ENCODE measurements around the gene PDC. TPM values are rescaled to one million over a fixed set of nuclear protein-coding genes. Genes with fewer than 3 reads are reported as not detected.
A peak's percentile ranks its signal among the peaks of the same experiment; 100 is the strongest.
"Not testable (repeated sequence)": the region's sequence is repeated elsewhere in the genome, so short reads cannot be mapped to it uniquely, and the experiment has no call there.

The PDC gene
- total RNA-seq, 1 experiment from 2014 or later = not detected

DNA sequence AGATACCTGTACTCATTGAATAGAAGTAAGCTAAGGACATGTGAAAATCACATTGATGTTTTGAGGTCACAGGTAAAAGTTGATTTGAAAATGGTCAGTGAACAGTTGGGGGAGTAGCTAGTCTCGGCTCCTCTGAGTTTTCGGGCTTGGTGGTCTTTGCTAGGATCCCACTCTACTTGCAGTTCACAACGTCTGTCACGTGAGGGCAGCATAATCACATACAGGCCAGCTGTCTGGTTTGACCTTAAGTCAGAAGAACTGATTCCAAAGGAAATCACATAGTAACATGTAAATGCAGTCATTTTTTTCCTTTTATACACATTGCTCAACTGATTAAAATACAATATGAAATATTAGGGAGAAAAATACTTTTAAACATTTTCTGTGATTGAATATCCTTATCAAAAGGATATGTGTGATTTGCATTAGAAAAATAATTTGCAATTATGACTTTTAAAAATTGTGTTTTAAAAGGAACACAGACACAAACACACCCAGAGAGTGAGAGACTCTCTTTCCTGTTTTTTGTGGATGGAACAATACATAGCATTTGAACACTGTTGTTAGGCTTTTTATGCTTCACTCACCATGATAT lies 21.8 kb upstream of the PDC start:
- Histone ChIP-seq H3K4me3 (ENCODE audit: insufficient read depth, low read depth, low read length) (no peak overlapping the region), H3K36me3 (replicated peaks; ENCODE audit: control insufficient read depth, insufficient read depth, low read length) (no peaks in the 10 kb centered on the region), H3K27me3 (ENCODE audit: control insufficient read depth, insufficient read depth, low read length) (no peaks in the 10 kb centered on the region; the same call in 1 of the 2 replicates)
- DNase-seq = peak; percentile 21

DNA sequence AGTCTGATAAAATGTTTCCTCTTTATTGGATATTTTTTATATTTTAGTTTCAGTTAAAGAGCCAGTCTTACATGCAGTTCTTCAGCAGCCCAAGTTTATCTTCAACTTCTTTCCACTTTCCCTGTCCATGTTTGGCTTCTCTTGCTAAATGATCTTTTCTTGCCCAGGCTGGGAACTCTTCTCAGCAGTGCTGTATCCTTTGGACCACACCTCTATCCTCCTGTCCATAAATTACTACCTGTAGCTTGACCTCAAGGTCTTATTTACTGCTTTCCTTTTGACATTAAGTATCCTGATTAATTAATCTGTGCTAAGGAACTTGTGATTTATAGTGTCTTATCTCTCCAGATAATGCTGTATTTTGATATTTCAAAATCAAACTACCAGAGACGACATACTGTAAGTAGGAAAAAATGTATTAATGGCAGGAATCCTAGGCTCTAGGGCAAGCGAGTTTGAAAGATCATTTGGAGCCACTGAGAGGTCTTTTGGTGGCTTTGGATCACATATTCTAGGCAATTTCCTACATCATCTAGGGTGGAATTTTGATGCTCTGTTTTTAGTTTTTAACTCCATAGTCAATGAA lies 20.5 kb upstream of the PDC start:
- Histone ChIP-seq H3K27me3 (ENCODE audit: control insufficient read depth, insufficient read depth, low read length) (no peaks in the 10 kb centered on the region; the same call in 1 of the 2 replicates), H3K36me3 (replicated peaks; ENCODE audit: control insufficient read depth, insufficient read depth, low read length) (no peaks in the 10 kb centered on the region), H3K4me3 (ENCODE audit: insufficient read depth, low read depth, low read length) (no peak overlapping the region)
- DNase-seq = no peak

DNA sequence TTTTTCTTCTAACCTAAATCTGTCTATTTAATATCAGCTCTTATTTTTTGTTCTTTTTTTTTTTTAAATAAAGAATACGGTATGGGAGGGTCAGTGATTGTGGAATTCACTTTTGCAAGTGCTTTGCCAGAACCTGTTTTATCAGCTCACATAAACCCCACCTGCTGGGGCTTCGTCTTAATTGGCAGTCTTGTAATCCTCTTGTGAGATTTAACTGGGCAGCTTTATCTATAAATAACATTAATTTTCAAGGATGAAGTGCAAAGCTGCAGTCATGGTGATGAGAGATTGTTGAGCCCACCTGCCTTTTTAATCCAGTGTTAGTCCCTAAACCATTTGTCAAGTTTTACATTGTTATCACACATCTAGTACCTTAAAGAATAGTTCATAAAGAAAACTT lies 18.2 kb upstream of the PDC start:
- DNase-seq = no peak
- Histone ChIP-seq H3K27me3 (ENCODE audit: control insufficient read depth, insufficient read depth, low read length) (no peaks in the 10 kb centered on the region; the same call in 1 of the 2 replicates), H3K36me3 (replicated peaks; ENCODE audit: control insufficient read depth, insufficient read depth, low read length) (no peaks in the 10 kb centered on the region), H3K4me3 (ENCODE audit: insufficient read depth, low read depth, low read length) (no peak overlapping the region)

DNA sequence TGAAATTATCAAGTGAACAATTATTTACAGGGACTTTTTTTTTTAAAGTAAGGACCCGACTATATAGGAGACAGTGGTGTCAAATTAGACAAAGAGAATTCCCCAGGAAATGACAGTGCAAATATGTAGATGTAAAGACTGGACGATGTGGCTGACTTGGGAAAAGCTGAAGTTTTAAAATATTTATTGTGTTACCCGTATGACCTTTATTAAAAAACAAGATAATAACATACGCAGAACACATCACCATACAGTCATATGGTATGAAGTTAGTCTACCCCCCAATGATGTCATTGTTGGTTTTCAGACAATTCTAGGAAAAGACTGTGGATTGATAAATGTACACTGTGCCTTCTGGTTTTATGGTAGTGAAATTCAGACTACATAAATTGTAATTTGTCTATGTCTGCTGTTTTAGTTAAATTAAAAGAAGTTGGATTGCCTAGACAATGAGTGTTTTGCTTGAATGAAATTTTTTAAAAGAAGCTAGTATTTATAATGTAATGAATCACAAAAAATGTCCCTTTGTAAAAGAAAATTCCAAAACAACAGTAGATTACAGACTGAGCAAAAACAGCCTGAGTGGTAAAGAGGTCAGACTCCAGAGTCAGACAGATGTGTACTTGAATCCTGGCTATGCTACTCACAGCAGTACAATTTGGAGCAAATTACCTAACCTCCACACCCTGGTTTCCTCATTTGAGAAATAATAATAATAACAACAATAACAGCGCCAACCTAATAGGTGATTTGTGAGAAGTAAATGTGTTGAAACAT lies 15.5 kb upstream of the PDC start:
- Histone ChIP-seq H3K4me3 (ENCODE audit: insufficient read depth, low read depth, low read length) (no peak overlapping the region), H3K27me3 (ENCODE audit: control insufficient read depth, insufficient read depth, low read length) (no peaks in the 10 kb centered on the region; the same call in 1 of the 2 replicates), H3K36me3 (replicated peaks; ENCODE audit: control insufficient read depth, insufficient read depth, low read length) (no peaks in the 10 kb centered on the region)
- DNase-seq = no peak

DNA sequence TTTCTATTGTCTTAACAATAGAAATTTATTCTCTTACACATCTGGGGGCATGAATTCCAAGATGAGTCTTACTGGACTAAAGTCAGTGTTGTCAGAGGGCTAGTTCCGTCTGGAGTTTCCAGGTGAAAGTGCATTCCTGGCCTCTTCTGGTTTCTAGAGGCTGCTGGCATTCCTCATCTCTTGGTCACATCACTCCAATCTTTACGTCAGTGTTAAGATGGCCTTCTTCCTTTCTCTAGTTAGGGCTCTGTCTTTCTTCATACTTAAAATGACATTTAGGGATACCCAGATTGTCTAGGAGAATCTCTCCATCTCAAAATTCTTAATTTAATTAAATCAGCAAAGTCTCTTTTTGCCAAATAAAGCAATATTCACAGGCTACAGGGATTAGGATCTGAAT lies 13.3 kb upstream of the PDC start:
- Histone ChIP-seq H3K4me3 (ENCODE audit: insufficient read depth, low read depth, low read length) (no peak overlapping the region), H3K27me3 (ENCODE audit: control insufficient read depth, insufficient read depth, low read length) (no peaks in the 10 kb centered on the region; the same call in 1 of the 2 replicates), H3K36me3 (replicated peaks; ENCODE audit: control insufficient read depth, insufficient read depth, low read length) (no peaks in the 10 kb centered on the region)
- DNase-seq = no peak

DNA sequence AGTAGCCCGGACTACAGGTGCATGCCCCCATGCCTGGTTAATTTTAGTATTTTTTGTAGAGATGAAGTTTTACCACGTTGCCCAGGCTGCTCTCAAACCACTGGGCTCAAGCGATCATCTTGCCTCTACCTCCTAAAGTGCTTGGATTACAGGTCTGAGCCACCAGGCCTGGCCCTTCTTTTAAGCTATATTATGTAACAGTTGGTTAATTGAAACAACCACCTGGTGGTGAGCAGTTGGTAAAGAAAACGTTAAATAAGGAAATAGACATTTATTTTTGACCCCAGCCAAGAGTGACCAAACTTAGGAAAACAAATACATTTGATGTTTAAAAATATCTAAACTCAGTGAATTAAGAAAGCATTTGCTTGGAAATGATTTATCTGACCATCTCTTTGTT lies 12.1 kb upstream of the PDC start:
- no peak overlapping the region for H3K4me3 ChIP-seq (ENCODE audit: insufficient read depth, low read depth, low read length)
- DNase-seq = no peak
- no peaks in the 10 kb centered on the region for H3K36me3 ChIP-seq (replicated peaks; ENCODE audit: control insufficient read depth, insufficient read depth, low read length)
- H3K27me3 ChIP-seq (ENCODE audit: control insufficient read depth, insufficient read depth, low read length) = no peaks in the 10 kb centered on the region

DNA sequence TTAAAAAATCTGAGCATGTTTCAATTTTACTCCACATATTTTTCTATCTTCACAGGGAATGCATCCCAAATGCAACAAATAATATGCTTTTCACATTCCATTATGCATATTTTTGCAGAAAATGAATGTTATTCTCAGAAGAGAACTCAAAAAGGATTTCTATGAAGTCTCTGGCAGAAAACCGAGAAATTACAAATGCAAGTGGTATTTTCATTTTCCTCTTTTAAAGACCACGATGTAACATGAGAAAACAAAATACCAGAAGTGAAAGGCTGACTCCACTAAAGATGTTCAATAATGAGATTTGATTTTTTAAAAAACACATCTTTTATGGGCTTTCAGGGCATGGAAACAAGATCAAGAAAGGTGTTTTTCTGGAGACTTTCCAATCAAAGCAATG lies 5.0 kb upstream of the PDC start:
- Histone ChIP-seq H3K4me3 (ENCODE audit: insufficient read depth, low read depth, low read length) (no peak overlapping the region), H3K27me3 (ENCODE audit: control insufficient read depth, insufficient read depth, low read length) (no peaks in the 10 kb centered on the region), H3K36me3 (replicated peaks; ENCODE audit: control insufficient read depth, insufficient read depth, low read length) (no peaks in the 10 kb centered on the region)
- DNase-seq = no peak

DNA sequence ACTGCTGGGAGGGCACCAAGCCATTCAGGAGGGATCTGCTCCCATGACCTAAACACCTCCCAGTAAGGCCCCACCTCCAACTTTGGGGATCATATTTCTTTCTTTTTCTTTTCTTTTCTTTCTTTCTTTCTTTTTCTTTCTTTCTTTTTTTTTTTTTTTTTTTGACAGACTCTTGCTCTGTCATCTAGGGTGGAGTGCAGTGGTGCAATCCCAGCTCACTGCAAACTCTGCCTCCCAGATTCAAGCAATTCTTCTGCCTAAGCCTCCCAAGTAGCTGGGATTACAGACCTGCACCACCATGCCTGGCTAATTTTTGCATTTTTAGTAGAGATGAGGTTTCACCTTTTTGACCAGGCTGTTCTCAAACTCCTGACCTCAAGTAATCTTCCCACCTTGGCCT lies 4.6 kb upstream of the PDC start:
- H3K4me3 ChIP-seq (ENCODE audit: insufficient read depth, low read depth, low read length); DNase-seq; H3K36me3 ChIP-seq (replicated peaks; ENCODE audit: control insufficient read depth, insufficient read depth, low read length); H3K27me3 ChIP-seq (ENCODE audit: control insufficient read depth, insufficient read depth, low read length): not testable (repeated sequence)

DNA sequence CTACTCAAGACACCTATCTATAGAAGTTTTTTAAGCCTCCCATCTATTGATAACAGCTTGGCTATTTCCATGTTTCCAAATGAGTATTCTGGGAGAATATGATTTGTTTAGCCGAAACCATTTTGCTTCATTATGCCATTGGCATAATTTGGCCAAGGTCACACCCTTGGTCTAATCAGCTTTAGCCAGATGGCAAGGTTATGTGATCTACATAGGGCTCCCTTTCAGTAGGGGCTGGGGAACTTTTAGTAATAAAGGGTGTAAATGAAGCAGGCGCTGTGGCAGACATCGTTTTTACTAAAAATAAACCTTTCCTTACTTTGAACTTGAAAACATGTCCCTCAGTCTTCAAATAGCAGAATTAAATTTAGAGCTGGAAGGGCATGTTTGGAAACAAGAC lies 3.0 kb upstream of the PDC start:
- Histone ChIP-seq H3K4me3 (ENCODE audit: insufficient read depth, low read depth, low read length) (no peak overlapping the region), H3K27me3 (ENCODE audit: control insufficient read depth, insufficient read depth, low read length) (no peaks in the 10 kb centered on the region), H3K36me3 (replicated peaks; ENCODE audit: control insufficient read depth, insufficient read depth, low read length) (no peaks in the 10 kb centered on the region)
- no peak for DNase-seq

DNA sequence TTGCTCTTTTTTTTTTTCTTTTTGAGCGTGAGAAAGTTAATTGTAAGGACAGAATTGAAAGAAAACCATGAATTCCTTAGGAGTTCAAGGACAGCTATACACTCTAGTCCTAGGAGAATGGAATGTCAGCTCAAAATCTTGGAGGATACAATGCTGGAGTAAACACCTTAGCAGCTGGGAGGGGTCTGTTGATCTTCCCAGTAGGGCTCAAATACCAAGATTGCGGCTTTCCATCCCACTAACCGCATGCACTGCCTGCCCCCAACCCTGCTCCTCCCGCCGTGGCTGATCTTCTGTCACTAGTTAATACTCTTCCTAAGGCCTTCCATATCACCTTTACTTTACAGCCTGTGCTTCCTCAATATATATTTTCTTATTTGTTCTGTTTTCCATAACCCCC lies 2.6 kb upstream of the PDC start:
- H3K36me3 ChIP-seq (replicated peaks; ENCODE audit: control insufficient read depth, insufficient read depth, low read length) = no peaks in the 10 kb centered on the region
- DNase-seq = peak; percentile 26
- no peak overlapping the region for H3K4me3 ChIP-seq (ENCODE audit: insufficient read depth, low read depth, low read length)
- H3K27me3 ChIP-seq (ENCODE audit: control insufficient read depth, insufficient read depth, low read length) = no peaks in the 10 kb centered on the region

DNA sequence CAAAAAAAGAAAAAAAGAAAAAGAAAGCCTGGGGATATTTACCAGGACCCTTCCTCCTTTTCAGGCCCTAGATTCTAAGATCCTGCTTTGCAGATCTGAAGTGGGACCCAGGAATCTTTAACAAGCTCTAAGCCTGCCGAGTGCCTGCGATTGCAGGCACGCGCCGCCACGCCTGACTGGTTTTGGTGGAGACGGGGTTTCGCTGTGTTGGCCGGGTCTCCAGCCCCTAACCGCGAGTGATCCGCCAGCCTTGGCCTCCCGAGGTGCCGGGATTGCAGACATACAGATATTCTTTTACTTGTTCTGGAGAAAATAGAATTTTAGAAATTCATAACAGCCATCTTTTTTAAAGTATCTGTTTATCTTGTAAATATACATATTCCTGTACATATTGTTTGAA lies 1.8 kb downstream of the PDC start:
- H3K4me3 ChIP-seq (ENCODE audit: insufficient read depth, low read depth, low read length); H3K36me3 ChIP-seq (replicated peaks; ENCODE audit: control insufficient read depth, insufficient read depth, low read length); DNase-seq: not testable (repeated sequence)

DNA sequence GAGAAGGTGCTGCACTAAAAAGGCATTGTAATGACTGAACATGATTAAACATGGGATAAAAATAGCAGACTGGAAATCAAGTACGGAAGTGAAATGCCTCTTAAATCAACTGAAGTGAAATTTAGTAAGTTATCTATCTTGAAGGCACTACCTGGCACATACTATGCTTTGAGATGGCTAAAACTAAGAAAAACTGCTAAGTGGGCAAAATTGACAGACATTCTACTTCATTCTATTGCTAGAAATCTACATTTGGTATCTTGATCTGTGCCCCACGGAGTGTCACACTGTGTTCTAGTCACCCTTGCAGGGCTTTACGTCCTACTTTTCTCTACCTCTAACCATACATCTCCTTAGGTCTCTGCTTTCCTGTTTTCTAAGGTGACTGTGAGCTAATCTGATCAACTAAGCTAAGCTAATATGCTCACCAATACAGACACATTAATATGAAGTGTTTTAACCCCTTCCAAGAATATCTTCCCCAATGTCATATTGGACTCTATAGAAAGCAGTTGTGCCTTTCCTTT lies 4.1 kb downstream of the PDC start:
- Histone ChIP-seq H3K27me3 (ENCODE audit: control insufficient read depth, insufficient read depth, low read length) (no peaks in the 10 kb centered on the region), H3K4me3 (ENCODE audit: insufficient read depth, low read depth, low read length) (no peak overlapping the region)
- no peak for DNase-seq

More for the DNA sequence above, 1.8 kb downstream of the PDC start:
- not testable (repeated sequence) for H3K27me3 ChIP-seq (ENCODE audit: control insufficient read depth, insufficient read depth, low read length)

DNA sequence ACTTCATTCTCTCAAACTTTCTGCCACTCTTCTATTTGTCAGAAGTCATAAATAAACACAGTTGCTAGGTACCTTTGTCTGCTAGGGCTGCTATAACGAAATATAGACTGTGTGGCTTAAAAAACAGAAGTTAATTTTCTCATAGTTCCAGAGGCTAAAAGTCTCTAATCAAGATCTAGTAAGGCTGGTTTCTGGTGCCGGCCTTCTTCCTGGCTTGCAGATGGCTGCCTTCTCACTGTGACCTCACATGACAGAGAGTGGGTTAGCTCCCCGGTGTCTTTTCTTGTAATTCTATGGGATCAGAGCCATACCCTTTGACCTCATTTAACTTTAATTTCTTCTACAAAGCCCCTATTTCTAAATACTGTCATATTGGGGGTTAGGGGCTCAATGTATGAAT lies 5.9 kb downstream of the PDC start:
- Histone ChIP-seq H3K36me3 (replicated peaks; ENCODE audit: control insufficient read depth, insufficient read depth, low read length) (no peaks in the 10 kb centered on the region), H3K4me3 (ENCODE audit: insufficient read depth, low read depth, low read length) (no peak overlapping the region)
- DNase-seq = no peak

More for the DNA sequence above, 4.1 kb downstream of the PDC start:
- no peaks in the 10 kb centered on the region for H3K36me3 ChIP-seq (replicated peaks; ENCODE audit: control insufficient read depth, insufficient read depth, low read length)

DNA sequence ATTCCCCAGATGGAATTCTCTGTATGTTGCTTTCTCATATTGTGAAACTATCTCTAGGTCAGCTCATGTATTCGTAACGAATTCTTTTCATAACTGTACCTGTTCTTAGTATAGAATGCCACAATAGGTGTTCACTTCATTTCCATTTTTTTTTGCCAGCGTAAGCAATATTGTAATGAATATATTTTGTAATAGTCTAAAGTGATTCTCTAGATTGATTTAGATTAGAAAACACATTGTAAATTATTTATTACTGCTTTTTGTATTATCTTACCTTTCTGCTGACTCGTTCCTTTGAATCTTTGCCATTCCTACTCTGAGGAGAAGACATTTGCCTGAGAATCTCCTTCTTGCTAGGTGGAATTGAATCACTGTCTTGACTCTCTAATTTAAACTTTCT lies 14.8 kb downstream of the PDC start:
- Histone ChIP-seq H3K4me3 (ENCODE audit: insufficient read depth, low read depth, low read length) (no peak overlapping the region), H3K36me3 (replicated peaks; ENCODE audit: control insufficient read depth, insufficient read depth, low read length) (no peaks in the 10 kb centered on the region), H3K27me3 (ENCODE audit: control insufficient read depth, insufficient read depth, low read length) (no peaks in the 10 kb centered on the region)
- DNase-seq = no peak

More for the DNA sequence above, 5.9 kb downstream of the PDC start:
- H3K27me3 ChIP-seq (ENCODE audit: control insufficient read depth, insufficient read depth, low read length) = no peaks in the 10 kb centered on the region

DNA sequence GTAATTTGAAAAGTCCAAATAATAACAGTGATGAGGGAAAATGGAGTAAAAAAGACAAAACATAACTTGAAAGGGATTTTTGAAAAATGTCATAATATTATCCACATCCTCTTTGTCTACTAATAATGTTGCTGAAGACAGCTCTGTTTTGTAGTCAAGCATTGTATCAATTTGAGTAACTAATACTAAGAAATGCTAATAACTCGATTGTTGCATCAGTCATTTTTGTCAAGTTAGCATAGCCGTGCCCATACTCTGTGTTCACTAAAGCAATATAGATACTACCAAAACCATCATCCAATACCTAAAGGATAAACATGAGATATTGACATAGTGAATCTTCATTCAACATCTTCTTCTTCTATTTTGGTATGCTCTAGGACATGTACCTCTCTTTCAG lies 17.3 kb downstream of the PDC start:
- H3K27me3 ChIP-seq (ENCODE audit: control insufficient read depth, insufficient read depth, low read length) = no peaks in the 10 kb centered on the region
- no peak for DNase-seq
- no peaks in the 10 kb centered on the region for H3K36me3 ChIP-seq (replicated peaks; ENCODE audit: control insufficient read depth, insufficient read depth, low read length)
- no peak overlapping the region for H3K4me3 ChIP-seq (ENCODE audit: insufficient read depth, low read depth, low read length)
